ENCODE data around the gene ITPK1.

Gene ITPK1

DNA sequence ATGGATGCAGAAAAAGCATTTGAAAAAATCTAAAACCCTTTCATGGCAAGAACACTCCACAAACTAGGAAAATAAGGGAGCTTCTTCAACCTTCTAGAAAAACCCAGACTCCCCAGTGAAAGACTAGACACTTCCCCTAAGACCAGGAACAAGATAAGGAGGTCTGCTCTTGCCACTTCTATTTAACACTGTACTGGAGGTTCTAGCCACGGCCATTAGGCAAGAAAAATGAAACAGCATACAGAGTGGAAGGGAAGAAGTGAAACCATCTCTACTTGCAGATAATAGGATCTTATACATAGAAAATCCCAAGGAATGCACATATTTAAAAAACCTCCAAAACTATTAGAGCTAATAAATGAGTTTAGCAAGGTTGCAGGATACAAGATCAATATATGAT is 150.4 kb downstream of the ITPK1 start:
- TF ChIP-seq, protein P1, sequence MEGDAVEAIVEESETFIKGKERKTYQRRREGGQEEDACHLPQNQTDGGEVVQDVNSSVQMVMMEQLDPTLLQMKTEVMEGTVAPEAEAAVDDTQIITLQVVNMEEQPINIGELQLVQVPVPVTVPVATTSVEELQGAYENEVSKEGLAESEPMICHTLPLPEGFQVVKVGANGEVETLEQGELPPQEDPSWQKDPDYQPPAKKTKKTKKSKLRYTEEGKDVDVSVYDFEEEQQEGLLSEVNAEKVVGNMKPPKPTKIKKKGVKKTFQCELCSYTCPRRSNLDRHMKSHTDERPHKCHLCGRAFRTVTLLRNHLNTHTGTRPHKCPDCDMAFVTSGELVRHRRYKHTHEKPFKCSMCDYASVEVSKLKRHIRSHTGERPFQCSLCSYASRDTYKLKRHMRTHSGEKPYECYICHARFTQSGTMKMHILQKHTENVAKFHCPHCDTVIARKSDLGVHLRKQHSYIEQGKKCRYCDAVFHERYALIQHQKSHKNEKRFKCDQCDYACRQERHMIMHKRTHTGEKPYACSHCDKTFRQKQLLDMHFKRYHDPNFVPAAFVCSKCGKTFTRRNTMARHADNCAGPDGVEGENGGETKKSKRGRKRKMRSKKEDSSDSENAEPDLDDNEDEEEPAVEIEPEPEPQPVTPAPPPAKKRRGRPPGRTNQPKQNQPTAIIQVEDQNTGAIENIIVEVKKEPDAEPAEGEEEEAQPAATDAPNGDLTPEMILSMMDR (IDR thresholded peaks at IDR 0.05; ENCODE audit: extremely low read depth, missing control alignments): no peak
- DNase-seq (ENCODE audit: low spot score): no peak

- TF ChIP-seq, protein P1 (IDR thresholded peaks at IDR 0.05; ENCODE audit: extremely low read depth, missing control alignments): no peak
- no peak for DNase-seq (ENCODE audit: low spot score)
Observed at GRCh38 chr14:92964124-92965109, 151.3 kb downstream of the ITPK1 start.

- TF ChIP-seq, protein P1 (IDR thresholded peaks at IDR 0.05; ENCODE audit: extremely low read depth, missing control alignments): no peak
- DNase-seq (ENCODE audit: low spot score): no peak
Observed at GRCh38 chr14:92963301-92964123, 152.2 kb downstream of the ITPK1 start.

GRCh38 chr14:92962831-92963095 is 153.0 kb downstream of the ITPK1 start:
- TF ChIP-seq, protein P1 (IDR thresholded peaks at IDR 0.05; ENCODE audit: extremely low read depth, missing control alignments): no peak
- DNase-seq (ENCODE audit: low spot score): no peak

- DNase-seq (ENCODE audit: low spot score): no peak
- TF ChIP-seq, protein P1 (IDR thresholded peaks at IDR 0.05; ENCODE audit: extremely low read depth, missing control alignments): no peak
Observed at GRCh38 chr14:92962031-92962830, 153.5 kb downstream of the ITPK1 start.

DNA sequence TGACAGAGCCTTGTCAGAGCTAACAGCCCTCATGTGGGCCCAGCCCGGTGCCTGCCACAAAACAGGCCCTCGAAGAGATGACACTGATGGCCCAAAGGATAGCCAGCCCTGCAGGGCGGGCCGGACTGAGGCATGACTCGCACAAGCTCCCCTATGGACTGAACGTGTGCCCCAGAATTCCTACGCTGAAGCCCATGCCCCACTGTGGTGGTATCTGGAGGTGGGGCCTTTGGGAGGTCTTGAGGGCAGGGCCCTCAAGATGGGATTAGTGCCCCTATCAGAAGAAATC is 154.2 kb downstream of the ITPK1 start:
- TF ChIP-seq, protein P1 (IDR thresholded peaks at IDR 0.05; ENCODE audit: extremely low read depth, missing control alignments): no peak
- no peak for DNase-seq (ENCODE audit: low spot score)
